Measurements from ENCODE around the gene RAC3.

DNA sequence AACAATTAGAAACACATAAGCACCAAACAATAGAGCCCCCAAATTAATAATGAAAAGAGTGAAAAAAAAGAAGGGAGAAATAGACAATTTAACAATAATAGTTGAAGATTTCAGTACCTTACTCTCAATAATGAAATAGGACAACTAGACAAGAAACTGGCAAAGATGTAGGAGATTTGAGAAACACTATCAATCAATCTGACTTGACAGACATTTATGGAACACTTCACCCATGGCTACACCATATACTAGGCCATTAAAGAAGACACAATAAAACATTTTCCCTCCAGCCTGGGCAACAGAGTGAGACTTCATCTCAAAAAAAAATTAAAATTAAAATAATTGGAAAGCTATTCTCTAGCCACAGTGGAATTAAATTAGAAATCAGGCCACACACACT, 39.1 kb downstream of the RAC3 start:
- TF ChIP-seq, protein P1, sequence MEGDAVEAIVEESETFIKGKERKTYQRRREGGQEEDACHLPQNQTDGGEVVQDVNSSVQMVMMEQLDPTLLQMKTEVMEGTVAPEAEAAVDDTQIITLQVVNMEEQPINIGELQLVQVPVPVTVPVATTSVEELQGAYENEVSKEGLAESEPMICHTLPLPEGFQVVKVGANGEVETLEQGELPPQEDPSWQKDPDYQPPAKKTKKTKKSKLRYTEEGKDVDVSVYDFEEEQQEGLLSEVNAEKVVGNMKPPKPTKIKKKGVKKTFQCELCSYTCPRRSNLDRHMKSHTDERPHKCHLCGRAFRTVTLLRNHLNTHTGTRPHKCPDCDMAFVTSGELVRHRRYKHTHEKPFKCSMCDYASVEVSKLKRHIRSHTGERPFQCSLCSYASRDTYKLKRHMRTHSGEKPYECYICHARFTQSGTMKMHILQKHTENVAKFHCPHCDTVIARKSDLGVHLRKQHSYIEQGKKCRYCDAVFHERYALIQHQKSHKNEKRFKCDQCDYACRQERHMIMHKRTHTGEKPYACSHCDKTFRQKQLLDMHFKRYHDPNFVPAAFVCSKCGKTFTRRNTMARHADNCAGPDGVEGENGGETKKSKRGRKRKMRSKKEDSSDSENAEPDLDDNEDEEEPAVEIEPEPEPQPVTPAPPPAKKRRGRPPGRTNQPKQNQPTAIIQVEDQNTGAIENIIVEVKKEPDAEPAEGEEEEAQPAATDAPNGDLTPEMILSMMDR (IDR thresholded peaks at IDR 0.05) = no peak
- TF ChIP-seq CHD2 (IDR thresholded peaks at IDR 0.05; ENCODE audit: low read length, partially characterized antibody) = no peak

All from A549 (cell line).